Stimulated activated effector memory CD8-positive, alpha-beta T cell treated with anti-CD3 and anti-CD28 coated beads, Interleukin-12 subunit alpha, Interleukin-12 subunit beta, amount 100 ng/mL, for 72 hours (primary cell): ENCODE data around the gene VPS8.
"Not testable (repeated sequence)": the region's sequence is repeated elsewhere in the genome, so short reads cannot be mapped to it uniquely, and the experiment has no call there.

ENCODE experiments used
- ATAC-seq: fragments of 150-1000 bp; cut with Tn5 transposase; 2 replicates; pipeline ENCODE4 v1.10.0; 2021
- DNase-seq, 2 donors: peaks; one replicate each; pipeline ENCODE4 v3.0.0; 2021 to 2022; ENCODE audit warnings: low spot score in 2 of 2
- H3K27ac Mint-ChIP-seq: one replicate; pipeline ENCODE4 v1.8.0; 2022; ENCODE audit warnings: mild to moderate bottlenecking, mixed read lengths
- H3K36me3 Mint-ChIP-seq: one replicate; pipeline ENCODE4 v1.8.0; 2022; ENCODE audit warnings: mild to moderate bottlenecking, mixed read lengths
- H3K4me1 Mint-ChIP-seq: one replicate; pipeline ENCODE4 v1.8.0; 2022; ENCODE audit warnings: mixed read lengths
- H3K4me3 Mint-ChIP-seq: one replicate; pipeline ENCODE4 v1.8.0; 2022; ENCODE audit warnings: mild to moderate bottlenecking, mixed read lengths
- H3K9me3 Mint-ChIP-seq: one replicate; pipeline ENCODE4 v1.8.0; 2022; ENCODE audit warnings: mixed read lengths

VPS8 gene

GRCh38 chr3:184896336-184896735, 84.4 kb downstream of the VPS8 start:
- H3K9me3 Mint-ChIP-seq = no peaks in the 10 kb centered on the region
- no peak overlapping the region for H3K4me3 Mint-ChIP-seq
- DNase-seq = no peak
- no peaks in the 10 kb centered on the region for H3K4me1 Mint-ChIP-seq
- no peak for ATAC-seq
- H3K36me3 Mint-ChIP-seq = no peaks in the 10 kb centered on the region
- no peak overlapping the region for H3K27ac Mint-ChIP-seq

DNA sequence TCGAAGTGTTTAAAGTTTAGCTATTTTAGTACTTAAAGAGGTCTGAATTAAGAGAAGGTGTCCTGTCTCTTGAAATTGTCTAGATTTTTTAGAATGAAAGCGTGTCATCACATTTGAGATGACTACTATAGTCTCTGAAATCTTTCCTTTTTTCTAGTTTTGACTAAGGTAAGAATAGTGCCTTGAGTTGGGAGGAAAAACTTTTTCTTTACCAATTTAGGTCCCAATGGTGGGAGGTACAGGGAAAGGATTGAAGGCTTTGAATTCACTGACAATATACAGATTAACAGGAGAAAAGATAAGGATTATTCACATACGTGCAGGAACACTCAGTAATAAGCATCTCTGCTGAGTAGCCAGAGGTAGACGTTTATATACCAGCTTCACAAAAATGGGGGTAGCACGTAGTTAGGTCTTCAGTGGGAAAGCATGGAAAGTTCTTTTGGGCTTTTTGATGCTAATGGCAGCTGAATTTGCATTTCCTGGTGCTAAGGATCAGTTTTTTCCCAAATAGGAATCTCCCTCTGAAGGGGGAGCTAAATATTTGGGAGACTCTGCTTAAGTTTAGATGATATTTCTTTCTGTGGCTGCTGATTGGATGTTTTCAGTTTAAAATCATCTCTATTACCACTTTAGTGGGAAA, 88.1 kb downstream of the VPS8 start:
- Mint-ChIP-seq H3K27ac (no peak overlapping the region), H3K36me3 (peaks cover 16% of the 10 kb centered on the region), H3K4me1 (no peaks in the 10 kb centered on the region), H3K9me3 (no peaks in the 10 kb centered on the region), H3K4me3 (no peak overlapping the region)
- ATAC-seq (no peak), DNase-seq (no peak)

GRCh38 chr3:184907031-184907430, 95.1 kb downstream of the VPS8 start:
- H3K36me3 Mint-ChIP-seq = peaks cover 41% of the 10 kb centered on the region
- H3K9me3 Mint-ChIP-seq, ATAC-seq, H3K4me3 Mint-ChIP-seq, H3K4me1 Mint-ChIP-seq, DNase-seq, H3K27ac Mint-ChIP-seq: not testable (repeated sequence)

- no peak for DNase-seq
- peaks cover 37% of the 10 kb centered on the region for H3K36me3 Mint-ChIP-seq
- no peak overlapping the region for H3K27ac Mint-ChIP-seq
- no peaks in the 10 kb centered on the region for H3K9me3 Mint-ChIP-seq
- no peak overlapping the region for H3K4me3 Mint-ChIP-seq
- no peak for ATAC-seq
- H3K4me1 Mint-ChIP-seq = no peaks in the 10 kb centered on the region
Measured at GRCh38 chr3:184907681-184908649, 96.0 kb downstream of the VPS8 start.

- Mint-ChIP-seq H3K4me3 (no peak overlapping the region), H3K4me1 (no peaks in the 10 kb centered on the region), H3K9me3 (no peaks in the 10 kb centered on the region)
Measured at GRCh38 chr3:184908859-184909258, 96.9 kb downstream of the VPS8 start.

DNA sequence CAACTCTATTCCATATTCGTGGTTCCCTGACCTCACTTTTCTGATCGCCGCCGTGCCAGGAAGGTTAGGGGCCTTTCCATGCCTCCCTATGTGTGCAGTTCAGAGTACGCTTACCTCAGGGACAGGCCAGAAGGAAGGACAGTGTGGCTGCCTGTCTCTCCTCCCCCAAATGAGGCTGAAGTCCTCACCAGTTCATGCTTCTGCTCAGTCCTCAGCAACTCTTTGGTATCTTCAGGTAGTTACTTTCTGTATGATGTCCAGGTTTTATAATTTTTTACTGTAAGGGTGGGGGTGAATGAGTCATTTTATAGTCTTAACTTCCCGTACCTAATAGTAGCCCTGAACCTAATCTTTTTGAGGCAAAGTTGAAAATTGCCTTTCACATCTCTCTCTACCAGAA, 98.7 kb downstream of the VPS8 start:
- Mint-ChIP-seq H3K9me3 (no peaks in the 10 kb centered on the region), H3K4me1 (no peaks in the 10 kb centered on the region), H3K27ac (no peak overlapping the region), H3K4me3 (no peak overlapping the region), H3K36me3 (peaks cover 36% of the 10 kb centered on the region)
- ATAC-seq = no peak
- no peak for DNase-seq

More at GRCh38 chr3:184908859-184909258, 96.9 kb downstream of the VPS8 start:
- Mint-ChIP-seq H3K36me3 (peaks cover 34% of the 10 kb centered on the region), H3K27ac (no peak overlapping the region)
- no peak for DNase-seq
- no peak for ATAC-seq

GRCh38 chr3:184911570-184911969, 99.6 kb downstream of the VPS8 start:
- Mint-ChIP-seq H3K27ac (no peak overlapping the region), H3K4me1 (no peaks in the 10 kb centered on the region), H3K9me3 (no peaks in the 10 kb centered on the region), H3K4me3 (no peak overlapping the region), H3K36me3 (peaks cover 44% of the 10 kb centered on the region)
- DNase-seq = no peak
- no peak for ATAC-seq

- DNase-seq (no peak), ATAC-seq (no peak)
- Mint-ChIP-seq H3K27ac (no peak overlapping the region), H3K4me1 (no peaks in the 10 kb centered on the region), H3K36me3 (peaks cover 44% of the 10 kb centered on the region), H3K4me3 (no peak overlapping the region), H3K9me3 (no peaks in the 10 kb centered on the region)
Measured at GRCh38 chr3:184912163-184912562, 100.2 kb downstream of the VPS8 start.

GRCh38 chr3:184914628-184915027, 102.7 kb downstream of the VPS8 start:
- H3K4me3 Mint-ChIP-seq = no peak overlapping the region
- H3K4me1 Mint-ChIP-seq = no peaks in the 10 kb centered on the region
- H3K36me3 Mint-ChIP-seq = peaks cover 50% of the 10 kb centered on the region
- H3K9me3 Mint-ChIP-seq = no peaks in the 10 kb centered on the region
- DNase-seq (no peak), ATAC-seq (no peak)
- H3K27ac Mint-ChIP-seq = no peak overlapping the region

DNA sequence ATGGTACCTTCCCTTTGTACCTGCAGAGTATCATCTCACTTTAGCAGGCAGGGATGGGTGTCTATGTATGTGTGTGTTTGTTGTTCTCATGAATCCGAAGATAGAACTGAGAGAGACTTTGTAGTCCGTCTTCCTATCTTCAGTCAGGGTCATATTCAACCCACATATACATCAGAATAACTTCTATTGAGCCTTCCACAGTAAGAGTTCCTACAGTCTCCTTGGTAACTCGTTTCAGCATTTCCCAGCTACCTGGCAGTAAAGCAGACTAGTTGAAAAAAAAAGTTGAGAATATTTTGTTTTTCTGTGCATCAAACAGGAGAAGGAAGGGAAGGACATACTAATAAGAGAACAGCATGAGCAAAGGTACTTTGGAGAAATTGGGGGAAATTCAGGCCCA, 106.8 kb downstream of the VPS8 start:
- Mint-ChIP-seq H3K36me3 (peaks cover 38% of the 10 kb centered on the region), H3K27ac (no peak overlapping the region), H3K4me1 (no peaks in the 10 kb centered on the region), H3K4me3 (no peak overlapping the region), H3K9me3 (no peaks in the 10 kb centered on the region)
- ATAC-seq (no peak), DNase-seq (no peak)

- Mint-ChIP-seq H3K9me3 (no peaks in the 10 kb centered on the region), H3K36me3 (peaks cover 40% of the 10 kb centered on the region), H3K4me1 (no peaks in the 10 kb centered on the region), H3K4me3 (no peak overlapping the region), H3K27ac (no peak overlapping the region)
- no peak for ATAC-seq
- no peak for DNase-seq
Measured at GRCh38 chr3:184919651-184920050, 107.7 kb downstream of the VPS8 start.

DNA sequence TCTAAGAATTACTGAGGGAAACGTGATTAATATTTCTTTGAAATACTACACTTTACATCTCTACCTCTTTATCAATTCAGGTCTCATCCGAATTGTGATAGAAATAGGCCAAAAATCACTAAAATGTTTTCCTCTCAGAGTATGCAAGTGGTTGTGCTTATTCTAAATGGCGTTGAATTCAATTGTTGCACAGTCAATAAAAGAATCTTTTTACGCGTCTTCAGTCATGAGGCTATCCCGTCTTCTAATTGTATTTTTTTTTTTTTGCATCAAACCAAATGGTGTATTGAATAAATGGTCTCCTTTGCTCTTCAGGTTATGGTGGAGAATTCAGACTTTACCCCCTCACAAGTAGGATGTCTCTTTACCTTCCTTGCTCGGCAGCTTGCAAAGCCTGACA, 112.6 kb downstream of the VPS8 start:
- H3K4me1 Mint-ChIP-seq = no peaks in the 10 kb centered on the region
- ATAC-seq (no peak), DNase-seq (no peak)
- H3K27ac Mint-ChIP-seq = no peak overlapping the region
- H3K36me3 Mint-ChIP-seq = peaks cover 56% of the 10 kb centered on the region
- H3K4me3 Mint-ChIP-seq = no peak overlapping the region
- H3K9me3 Mint-ChIP-seq = no peaks in the 10 kb centered on the region

DNA sequence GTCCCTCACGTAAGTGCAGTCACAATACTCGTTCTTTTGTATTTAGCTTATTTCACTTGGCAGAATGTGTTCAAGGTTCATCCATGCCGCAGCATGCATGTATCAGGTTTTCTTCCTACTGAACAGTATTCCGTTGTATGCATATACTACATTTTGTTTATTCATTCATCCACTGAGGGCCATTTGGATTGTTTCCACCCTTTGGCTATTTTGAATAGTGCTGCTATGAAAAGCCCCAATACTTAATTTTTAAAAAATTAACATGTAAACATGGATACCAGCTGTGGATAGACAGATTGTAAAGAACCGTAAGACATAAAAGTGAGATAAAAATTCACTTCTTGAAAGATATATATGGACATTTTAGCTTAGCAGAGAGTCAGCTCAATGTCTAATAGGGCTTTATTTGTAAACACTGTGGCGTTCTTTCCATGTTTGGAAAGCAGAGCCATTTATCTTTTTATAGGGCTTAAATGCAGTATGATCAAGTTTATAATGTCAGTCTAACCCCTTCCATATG, 115.9 kb downstream of the VPS8 start:
- ATAC-seq (no peak), DNase-seq (no peak)
- no peaks in the 10 kb centered on the region for H3K9me3 Mint-ChIP-seq
- no peak overlapping the region for H3K27ac Mint-ChIP-seq
- H3K4me3 Mint-ChIP-seq = no peak overlapping the region
- no peaks in the 10 kb centered on the region for H3K4me1 Mint-ChIP-seq
- H3K36me3 Mint-ChIP-seq = peaks cover 73% of the 10 kb centered on the region

- Mint-ChIP-seq H3K36me3 (peaks cover 77% of the 10 kb centered on the region), H3K4me1 (no peaks in the 10 kb centered on the region), H3K27ac (no peak overlapping the region), H3K9me3 (no peaks in the 10 kb centered on the region), H3K4me3 (no peak overlapping the region)
- ATAC-seq = no peak
- DNase-seq = no peak
Measured at GRCh38 chr3:184932777-184933176, 120.8 kb downstream of the VPS8 start.

- H3K9me3 Mint-ChIP-seq = no peaks in the 10 kb centered on the region
- DNase-seq = no peak
- H3K36me3 Mint-ChIP-seq = peaks cover 74% of the 10 kb centered on the region
- no peaks in the 10 kb centered on the region for H3K4me1 Mint-ChIP-seq
- no peak overlapping the region for H3K4me3 Mint-ChIP-seq
- ATAC-seq = no peak
- peak overlapping the region; percentile 8 for H3K27ac Mint-ChIP-seq
Measured at GRCh38 chr3:184937611-184938010, 125.6 kb downstream of the VPS8 start.

GRCh38 chr3:184941408-184941807, 129.4 kb downstream of the VPS8 start:
- Mint-ChIP-seq H3K4me3 (no peak overlapping the region), H3K36me3 (peaks cover 63% of the 10 kb centered on the region), H3K9me3 (no peaks in the 10 kb centered on the region), H3K4me1 (no peaks in the 10 kb centered on the region), H3K27ac (no peak overlapping the region)
- no peak for DNase-seq
- no peak for ATAC-seq
